Measurements from ENCODE around the gene DDIT4.

DNA sequence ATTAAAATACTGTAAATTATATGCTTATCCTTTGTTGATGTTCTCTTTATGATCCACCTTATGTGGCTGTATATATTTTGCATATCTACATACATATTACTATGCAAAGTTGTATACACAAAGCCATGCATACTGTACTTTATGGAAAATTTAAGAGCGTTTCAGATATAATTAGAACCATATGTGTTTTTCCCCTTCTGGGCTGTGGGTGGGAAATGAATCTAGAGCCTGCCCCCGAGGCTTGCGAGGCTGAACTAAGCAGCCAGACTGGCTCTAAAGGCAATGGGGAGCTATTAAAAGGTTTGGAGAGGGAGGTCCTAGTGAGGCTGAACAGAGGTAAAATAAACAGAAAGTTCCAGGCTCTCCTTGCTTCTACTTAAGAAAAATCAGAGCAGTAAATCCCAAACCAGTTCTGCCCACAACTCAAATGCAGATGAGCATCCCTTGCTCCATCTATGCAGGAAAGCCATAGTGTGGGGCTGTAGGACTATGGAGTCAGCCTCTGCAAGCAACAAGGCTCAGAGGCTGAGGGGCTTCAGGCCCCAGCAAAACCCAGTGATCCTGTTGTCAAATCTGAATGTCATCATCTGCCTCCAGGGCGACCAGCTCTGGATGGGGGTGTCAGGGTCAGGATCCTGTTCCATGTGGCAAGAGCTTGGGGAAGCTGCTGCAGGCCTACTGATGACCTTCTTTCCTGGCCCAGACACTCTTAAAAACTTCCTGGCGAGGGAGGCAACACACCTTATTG, 14.1 kb upstream of the DDIT4 start:
- TF ChIP-seq, protein P1, sequence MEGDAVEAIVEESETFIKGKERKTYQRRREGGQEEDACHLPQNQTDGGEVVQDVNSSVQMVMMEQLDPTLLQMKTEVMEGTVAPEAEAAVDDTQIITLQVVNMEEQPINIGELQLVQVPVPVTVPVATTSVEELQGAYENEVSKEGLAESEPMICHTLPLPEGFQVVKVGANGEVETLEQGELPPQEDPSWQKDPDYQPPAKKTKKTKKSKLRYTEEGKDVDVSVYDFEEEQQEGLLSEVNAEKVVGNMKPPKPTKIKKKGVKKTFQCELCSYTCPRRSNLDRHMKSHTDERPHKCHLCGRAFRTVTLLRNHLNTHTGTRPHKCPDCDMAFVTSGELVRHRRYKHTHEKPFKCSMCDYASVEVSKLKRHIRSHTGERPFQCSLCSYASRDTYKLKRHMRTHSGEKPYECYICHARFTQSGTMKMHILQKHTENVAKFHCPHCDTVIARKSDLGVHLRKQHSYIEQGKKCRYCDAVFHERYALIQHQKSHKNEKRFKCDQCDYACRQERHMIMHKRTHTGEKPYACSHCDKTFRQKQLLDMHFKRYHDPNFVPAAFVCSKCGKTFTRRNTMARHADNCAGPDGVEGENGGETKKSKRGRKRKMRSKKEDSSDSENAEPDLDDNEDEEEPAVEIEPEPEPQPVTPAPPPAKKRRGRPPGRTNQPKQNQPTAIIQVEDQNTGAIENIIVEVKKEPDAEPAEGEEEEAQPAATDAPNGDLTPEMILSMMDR (IDR thresholded peaks at IDR 0.05; ENCODE audit: low read depth, low read length) = no peak
- no peak for TF ChIP-seq POLR2A (IDR thresholded peaks at IDR 0.05; ENCODE audit: extremely low read depth, insufficient read length)

Data from NB4 (cell line).